GM19397 (cell line): ENCODE results near the gene SYNE2.
"Not testable (repeated sequence)": the region's sequence is repeated elsewhere in the genome, so short reads cannot be mapped to it uniquely, and the experiment has no call there.

Source experiments
- ATAC-seq: cut with Tn5 transposase; IDR thresholded peaks from one replicate; pipeline ENCODE4 v1.9.1; 2021; ENCODE audit warnings: mild to moderate bottlenecking, moderate library complexity; ENCODE audit not compliant: unreplicated experiment

Gene SYNE2

GRCh38 chr14:63852817-63853731, at the start of gene SYNE2:
Gene SYNE2, plus strand, starts transcription at chr14:63853004. Its CDS starts 56,145 bp downstream, at chr14:63909149.
- peak; percentile 84 for ATAC-seq

GRCh38 chr14:63803221-63803791, 49.5 kb upstream of the SYNE2 start:
- not testable (repeated sequence) for ATAC-seq

GRCh38 chr14:63806064-63806463, 46.7 kb upstream of the SYNE2 start:
- ATAC-seq: not testable (repeated sequence)

- not testable (repeated sequence) for ATAC-seq
Observed at GRCh38 chr14:63811692-63812091, 41.1 kb upstream of the SYNE2 start.

GRCh38 chr14:63833728-63834127, 19.1 kb upstream of the SYNE2 start:
- no peak for ATAC-seq

- no peak for ATAC-seq
Observed at GRCh38 chr14:63840981-63841380, 11.8 kb upstream of the SYNE2 start.

- ATAC-seq: no peak
Observed at GRCh38 chr14:63843796-63844195, 9.0 kb upstream of the SYNE2 start.

- ATAC-seq: no peak
Observed at GRCh38 chr14:63848890-63849289, 3.9 kb upstream of the SYNE2 start.

- peak; percentile 5 for ATAC-seq
Observed at GRCh38 chr14:63852271-63852816, 460 bp upstream of the SYNE2 start.

GRCh38 chr14:63853831-63854293, 1.1 kb downstream of the SYNE2 start:
- peak; percentile 24 for ATAC-seq

GRCh38 chr14:63854330-63854729, 1.5 kb downstream of the SYNE2 start:
- ATAC-seq: no peak

- no peak for ATAC-seq
Observed at GRCh38 chr14:63855281-63855680, 2.5 kb downstream of the SYNE2 start.

- no peak for ATAC-seq
Observed at GRCh38 chr14:63857466-63858030, 4.7 kb downstream of the SYNE2 start.

- ATAC-seq: no peak
Observed at GRCh38 chr14:63860146-63860545, 7.3 kb downstream of the SYNE2 start.

GRCh38 chr14:63862163-63862562, 9.4 kb downstream of the SYNE2 start:
- no peak for ATAC-seq

- no peak for ATAC-seq
Observed at GRCh38 chr14:63863004-63863403, 10.2 kb downstream of the SYNE2 start.

- ATAC-seq: peak; percentile 26
Observed at GRCh38 chr14:63864775-63865174, 12.0 kb downstream of the SYNE2 start.

- peak; percentile 38 for ATAC-seq
Observed at GRCh38 chr14:63867933-63868921, 15.4 kb downstream of the SYNE2 start.

GRCh38 chr14:63869940-63870752, 17.3 kb downstream of the SYNE2 start:
- ATAC-seq: peak; percentile 33

GRCh38 chr14:63870753-63871037, 17.9 kb downstream of the SYNE2 start:
- not testable (repeated sequence) for ATAC-seq
